ENCODE data around the gene MCFD2.

DNA sequence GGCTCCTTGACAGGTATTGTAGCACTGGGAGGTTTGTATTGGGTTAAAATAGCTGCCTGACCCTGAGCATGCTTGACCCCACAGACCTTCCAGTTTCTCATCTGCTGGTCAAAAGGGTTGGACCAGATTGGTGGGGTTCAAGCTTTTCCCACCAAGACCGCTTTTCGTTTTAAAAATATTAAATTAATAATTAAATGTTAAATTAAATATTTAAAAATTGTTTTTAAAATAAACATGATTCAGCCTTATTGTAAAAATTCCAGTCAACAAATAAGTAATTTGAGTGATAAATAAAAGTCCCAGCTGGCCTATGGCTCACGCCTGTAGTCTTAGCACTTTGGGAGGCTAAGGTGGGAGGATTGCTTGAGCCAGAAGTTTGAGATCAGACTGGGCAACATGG is 36.6 kb upstream of the MCFD2 start:
- TF ChIP-seq POLR2AphosphoS5 (IDR thresholded peaks at IDR 0.05; ENCODE audit: low read depth): no peak
- TF ChIP-seq, protein P1, sequence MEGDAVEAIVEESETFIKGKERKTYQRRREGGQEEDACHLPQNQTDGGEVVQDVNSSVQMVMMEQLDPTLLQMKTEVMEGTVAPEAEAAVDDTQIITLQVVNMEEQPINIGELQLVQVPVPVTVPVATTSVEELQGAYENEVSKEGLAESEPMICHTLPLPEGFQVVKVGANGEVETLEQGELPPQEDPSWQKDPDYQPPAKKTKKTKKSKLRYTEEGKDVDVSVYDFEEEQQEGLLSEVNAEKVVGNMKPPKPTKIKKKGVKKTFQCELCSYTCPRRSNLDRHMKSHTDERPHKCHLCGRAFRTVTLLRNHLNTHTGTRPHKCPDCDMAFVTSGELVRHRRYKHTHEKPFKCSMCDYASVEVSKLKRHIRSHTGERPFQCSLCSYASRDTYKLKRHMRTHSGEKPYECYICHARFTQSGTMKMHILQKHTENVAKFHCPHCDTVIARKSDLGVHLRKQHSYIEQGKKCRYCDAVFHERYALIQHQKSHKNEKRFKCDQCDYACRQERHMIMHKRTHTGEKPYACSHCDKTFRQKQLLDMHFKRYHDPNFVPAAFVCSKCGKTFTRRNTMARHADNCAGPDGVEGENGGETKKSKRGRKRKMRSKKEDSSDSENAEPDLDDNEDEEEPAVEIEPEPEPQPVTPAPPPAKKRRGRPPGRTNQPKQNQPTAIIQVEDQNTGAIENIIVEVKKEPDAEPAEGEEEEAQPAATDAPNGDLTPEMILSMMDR (IDR thresholded peaks at IDR 0.05; ENCODE audit: insufficient read depth, low read length): no peak
- TF ChIP-seq, protein P2, sequence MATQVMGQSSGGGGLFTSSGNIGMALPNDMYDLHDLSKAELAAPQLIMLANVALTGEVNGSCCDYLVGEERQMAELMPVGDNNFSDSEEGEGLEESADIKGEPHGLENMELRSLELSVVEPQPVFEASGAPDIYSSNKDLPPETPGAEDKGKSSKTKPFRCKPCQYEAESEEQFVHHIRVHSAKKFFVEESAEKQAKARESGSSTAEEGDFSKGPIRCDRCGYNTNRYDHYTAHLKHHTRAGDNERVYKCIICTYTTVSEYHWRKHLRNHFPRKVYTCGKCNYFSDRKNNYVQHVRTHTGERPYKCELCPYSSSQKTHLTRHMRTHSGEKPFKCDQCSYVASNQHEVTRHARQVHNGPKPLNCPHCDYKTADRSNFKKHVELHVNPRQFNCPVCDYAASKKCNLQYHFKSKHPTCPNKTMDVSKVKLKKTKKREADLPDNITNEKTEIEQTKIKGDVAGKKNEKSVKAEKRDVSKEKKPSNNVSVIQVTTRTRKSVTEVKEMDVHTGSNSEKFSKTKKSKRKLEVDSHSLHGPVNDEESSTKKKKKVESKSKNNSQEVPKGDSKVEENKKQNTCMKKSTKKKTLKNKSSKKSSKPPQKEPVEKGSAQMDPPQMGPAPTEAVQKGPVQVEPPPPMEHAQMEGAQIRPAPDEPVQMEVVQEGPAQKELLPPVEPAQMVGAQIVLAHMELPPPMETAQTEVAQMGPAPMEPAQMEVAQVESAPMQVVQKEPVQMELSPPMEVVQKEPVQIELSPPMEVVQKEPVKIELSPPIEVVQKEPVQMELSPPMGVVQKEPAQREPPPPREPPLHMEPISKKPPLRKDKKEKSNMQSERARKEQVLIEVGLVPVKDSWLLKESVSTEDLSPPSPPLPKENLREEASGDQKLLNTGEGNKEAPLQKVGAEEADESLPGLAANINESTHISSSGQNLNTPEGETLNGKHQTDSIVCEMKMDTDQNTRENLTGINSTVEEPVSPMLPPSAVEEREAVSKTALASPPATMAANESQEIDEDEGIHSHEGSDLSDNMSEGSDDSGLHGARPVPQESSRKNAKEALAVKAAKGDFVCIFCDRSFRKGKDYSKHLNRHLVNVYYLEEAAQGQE (IDR thresholded peaks at IDR 0.05; ENCODE audit: insufficient replicate concordance, low read depth): no peak

Data from HL-60 (cell line).